Panc1 (cell line): ENCODE data around the gene PTGDR2.

ENCODE experiments used
- POLR2AphosphoS5 ChIP-seq: IDR thresholded peaks from 2 replicates; pipeline ENCODE4 v1.6.1; 2012; ENCODE audit warnings: mild to moderate bottlenecking, low read depth, low read length, moderate library complexity
- TF ChIP-seq, protein P1 (sequence below): fragments of 450-650 bp; IDR thresholded peaks from 2 replicates; pipeline ENCODE4 v1.5.1; 2017; ENCODE audit warnings: mild to moderate bottlenecking

DNA sequence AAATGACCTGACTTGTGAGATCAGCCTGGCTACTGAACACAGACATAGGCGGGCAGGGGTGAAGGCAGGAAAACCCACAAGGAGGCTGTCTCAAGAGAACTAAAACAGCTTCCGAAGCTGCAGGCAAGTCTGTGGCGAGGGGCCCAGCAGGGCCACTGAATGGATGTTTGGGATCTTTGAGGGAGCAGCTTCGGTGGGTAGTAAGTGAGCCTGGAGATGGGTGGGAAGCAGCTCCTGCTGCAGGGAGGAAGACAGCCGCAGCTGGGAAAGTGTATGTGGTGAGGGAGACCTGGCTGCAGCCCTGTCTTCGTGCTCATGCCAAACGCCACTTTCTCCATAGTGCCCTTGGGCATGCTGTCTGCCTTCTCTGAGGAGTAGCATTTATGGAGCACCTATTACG is 10.4 kb downstream of the PTGDR2 start:
- TF ChIP-seq, protein P1, sequence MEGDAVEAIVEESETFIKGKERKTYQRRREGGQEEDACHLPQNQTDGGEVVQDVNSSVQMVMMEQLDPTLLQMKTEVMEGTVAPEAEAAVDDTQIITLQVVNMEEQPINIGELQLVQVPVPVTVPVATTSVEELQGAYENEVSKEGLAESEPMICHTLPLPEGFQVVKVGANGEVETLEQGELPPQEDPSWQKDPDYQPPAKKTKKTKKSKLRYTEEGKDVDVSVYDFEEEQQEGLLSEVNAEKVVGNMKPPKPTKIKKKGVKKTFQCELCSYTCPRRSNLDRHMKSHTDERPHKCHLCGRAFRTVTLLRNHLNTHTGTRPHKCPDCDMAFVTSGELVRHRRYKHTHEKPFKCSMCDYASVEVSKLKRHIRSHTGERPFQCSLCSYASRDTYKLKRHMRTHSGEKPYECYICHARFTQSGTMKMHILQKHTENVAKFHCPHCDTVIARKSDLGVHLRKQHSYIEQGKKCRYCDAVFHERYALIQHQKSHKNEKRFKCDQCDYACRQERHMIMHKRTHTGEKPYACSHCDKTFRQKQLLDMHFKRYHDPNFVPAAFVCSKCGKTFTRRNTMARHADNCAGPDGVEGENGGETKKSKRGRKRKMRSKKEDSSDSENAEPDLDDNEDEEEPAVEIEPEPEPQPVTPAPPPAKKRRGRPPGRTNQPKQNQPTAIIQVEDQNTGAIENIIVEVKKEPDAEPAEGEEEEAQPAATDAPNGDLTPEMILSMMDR: no peak
- TF ChIP-seq POLR2AphosphoS5: no peak
